ENCODE measurements around the gene FGFR2.

FGFR2 gene

GRCh38 chr10:121618906-121619305 lies 20.7 kb upstream of the FGFR2 start:
- no peak for TF ChIP-seq CTCF (conservative IDR thresholded peaks at IDR 0.05; ENCODE audit: control insufficient read depth, insufficient read depth, low read depth, low read length)
- no peak for DNase-seq (ENCODE audit: low read depth)
- H3K4me3 ChIP-seq (ENCODE audit: control insufficient read depth, low read depth, low read length) = no peak overlapping the region

- no peak for DNase-seq (ENCODE audit: low read depth)
- no peak for TF ChIP-seq CTCF (conservative IDR thresholded peaks at IDR 0.05; ENCODE audit: control insufficient read depth, insufficient read depth, low read depth, low read length)
- H3K4me3 ChIP-seq (ENCODE audit: control insufficient read depth, low read depth, low read length) = no peak overlapping the region
These were observed 18.9 kb upstream of the FGFR2 start for GRCh38 chr10:121617176-121617575.

GRCh38 chr10:121616291-121616690 lies 18.0 kb upstream of the FGFR2 start:
- no peak overlapping the region for H3K4me3 ChIP-seq (ENCODE audit: control insufficient read depth, low read depth, low read length)
- no peak for TF ChIP-seq CTCF (conservative IDR thresholded peaks at IDR 0.05; ENCODE audit: control insufficient read depth, insufficient read depth, low read depth, low read length)
- DNase-seq (ENCODE audit: low read depth) = no peak

- H3K4me3 ChIP-seq (ENCODE audit: control insufficient read depth, low read depth, low read length) = no peak overlapping the region
- no peak for DNase-seq (ENCODE audit: low read depth)
- no peak for TF ChIP-seq CTCF (conservative IDR thresholded peaks at IDR 0.05; ENCODE audit: control insufficient read depth, insufficient read depth, low read depth, low read length)
These were observed 17.6 kb upstream of the FGFR2 start for GRCh38 chr10:121615836-121616235.

- no peak for TF ChIP-seq CTCF (conservative IDR thresholded peaks at IDR 0.05; ENCODE audit: control insufficient read depth, insufficient read depth, low read depth, low read length)
- H3K4me3 ChIP-seq (ENCODE audit: control insufficient read depth, low read depth, low read length) = no peak overlapping the region
- DNase-seq (ENCODE audit: low read depth) = no peak
These were observed 17.2 kb upstream of the FGFR2 start for GRCh38 chr10:121615435-121615793.

- no peak for DNase-seq (ENCODE audit: low read depth)
- no peak overlapping the region for H3K4me3 ChIP-seq (ENCODE audit: control insufficient read depth, low read depth, low read length)
- no peak for TF ChIP-seq CTCF (conservative IDR thresholded peaks at IDR 0.05; ENCODE audit: control insufficient read depth, insufficient read depth, low read depth, low read length)
These were observed 16.6 kb upstream of the FGFR2 start for GRCh38 chr10:121614613-121615434.

Data from fibroblast of mammary gland (primary cell).